ENCODE measurements around the gene DENND1A.
"Not testable (repeated sequence)": the region's sequence is repeated elsewhere in the genome, so short reads cannot be mapped to it uniquely, and the experiment has no call there.

DENND1A gene

GRCh38 chr9:123923377-123923776 lies 6.5 kb downstream of the DENND1A start:
- DNase-seq (ENCODE audit: low read depth, low spot score) = no peak

GRCh38 chr9:123922911-123923310 lies 7.0 kb downstream of the DENND1A start:
- DNase-seq (ENCODE audit: low read depth, low spot score) = no peak

DNA sequence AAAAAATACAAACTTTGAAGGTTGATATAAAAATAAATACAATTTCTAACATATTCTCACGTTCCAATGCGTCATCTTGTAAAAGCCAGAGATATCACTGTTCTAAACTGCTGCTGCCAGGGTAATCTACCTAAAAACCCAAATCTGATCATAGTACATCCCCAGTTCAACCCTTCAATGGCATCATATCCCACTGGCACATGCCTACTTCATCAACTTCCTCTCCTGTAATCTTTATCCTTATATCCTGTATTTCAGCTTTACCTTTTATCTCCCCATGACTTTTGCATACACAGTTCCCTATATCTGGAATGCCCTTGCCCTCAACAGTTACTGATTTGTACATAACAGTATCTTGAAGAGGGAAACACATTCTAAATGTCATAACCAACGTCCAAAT lies 7.5 kb downstream of the DENND1A start:
- DNase-seq (ENCODE audit: low read depth, low spot score) = no peak

- no peak for DNase-seq (ENCODE audit: low read depth, low spot score)
Measured at GRCh38 chr9:123914517-123915196, 15.3 kb downstream of the DENND1A start.

- DNase-seq (ENCODE audit: low read depth, low spot score) = no peak
Measured at GRCh38 chr9:123912167-123912897, 17.6 kb downstream of the DENND1A start.

DNA sequence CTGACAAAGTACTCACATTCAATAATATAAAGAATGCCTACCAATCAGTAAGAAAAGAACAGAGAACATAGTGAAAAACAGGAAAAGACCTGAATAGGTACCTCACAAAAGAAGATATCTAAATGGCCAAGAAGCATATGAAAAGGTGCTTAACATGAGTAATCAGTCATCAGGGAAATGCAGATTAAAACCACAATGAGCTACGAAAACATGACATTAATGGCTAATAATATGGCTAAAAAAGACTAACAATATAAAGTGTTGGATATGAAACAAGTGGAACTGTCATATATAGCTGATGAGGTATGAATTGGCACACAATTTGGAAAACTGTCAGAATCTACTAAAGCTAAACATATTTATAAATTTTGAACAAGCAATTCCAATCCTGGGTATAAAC lies 18.9 kb downstream of the DENND1A start:
- no peak for DNase-seq (ENCODE audit: low read depth, low spot score)

DNA sequence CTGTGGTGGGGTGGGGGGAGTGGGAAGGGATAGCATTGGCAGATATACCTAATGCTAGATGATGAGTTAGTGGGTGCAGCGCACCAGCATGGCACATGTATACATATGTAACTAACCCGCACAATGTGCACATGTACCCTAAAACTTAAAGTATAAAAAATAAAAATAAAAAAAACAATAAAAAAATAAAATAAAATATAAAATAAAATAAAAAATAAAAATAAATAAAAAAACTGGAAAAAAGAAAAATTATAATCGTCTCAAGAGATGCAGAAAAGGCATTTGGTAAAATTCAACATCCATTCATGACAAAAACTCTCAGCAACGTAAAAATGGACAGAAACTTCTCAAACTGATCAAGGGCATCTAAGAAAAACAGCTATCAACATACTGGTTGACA lies 20.7 kb downstream of the DENND1A start:
- not testable (repeated sequence) for DNase-seq (ENCODE audit: low read depth, low spot score)

GRCh38 chr9:123903550-123903949 lies 26.4 kb downstream of the DENND1A start:
- not testable (repeated sequence) for DNase-seq (ENCODE audit: low read depth, low spot score)

- no peak for DNase-seq (ENCODE audit: low read depth, low spot score)
Measured at GRCh38 chr9:123894822-123895221, 35.1 kb downstream of the DENND1A start.

- no peak for DNase-seq (ENCODE audit: low read depth, low spot score)
Measured at GRCh38 chr9:123893831-123894460, 36.0 kb downstream of the DENND1A start.

DNA sequence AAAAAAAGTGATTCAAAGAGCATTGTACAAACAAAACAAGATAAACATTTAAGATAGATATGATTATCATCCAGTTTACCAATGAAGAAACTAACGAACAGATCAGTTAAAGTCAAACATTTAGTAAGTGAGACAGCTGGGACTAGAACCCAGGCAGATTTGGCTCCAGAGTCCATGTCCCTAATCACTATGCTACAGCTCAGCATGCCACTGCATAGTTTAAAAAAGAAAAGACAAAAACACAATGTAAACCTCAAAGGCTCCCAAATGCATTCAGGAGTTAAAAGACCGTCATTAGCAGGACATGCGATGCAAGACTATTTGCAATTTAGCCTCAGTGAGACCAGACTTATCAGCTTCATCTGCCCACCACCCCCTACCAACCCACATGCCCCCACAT lies 36.8 kb downstream of the DENND1A start:
- no peak for DNase-seq (ENCODE audit: low read depth, low spot score)

DNA sequence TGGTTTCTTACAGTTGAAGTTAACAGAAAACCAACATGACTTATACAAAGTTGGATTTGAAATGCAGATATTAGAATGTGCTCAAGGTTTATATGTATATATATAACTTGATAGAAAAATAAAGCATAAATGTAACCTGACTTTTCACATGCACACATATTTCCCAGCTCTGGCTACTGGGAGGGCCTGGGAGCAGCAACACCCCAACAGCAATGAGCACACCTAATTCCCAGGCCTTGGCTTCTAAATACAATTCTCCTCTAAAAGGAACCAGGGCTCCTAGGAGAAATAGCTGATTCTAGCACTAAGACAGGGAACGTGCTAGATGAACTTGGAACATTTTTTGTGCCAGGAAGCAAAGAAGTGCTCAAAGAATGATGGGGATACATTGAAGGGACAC lies 42.1 kb downstream of the DENND1A start:
- no peak for DNase-seq (ENCODE audit: low read depth, low spot score)

DNA sequence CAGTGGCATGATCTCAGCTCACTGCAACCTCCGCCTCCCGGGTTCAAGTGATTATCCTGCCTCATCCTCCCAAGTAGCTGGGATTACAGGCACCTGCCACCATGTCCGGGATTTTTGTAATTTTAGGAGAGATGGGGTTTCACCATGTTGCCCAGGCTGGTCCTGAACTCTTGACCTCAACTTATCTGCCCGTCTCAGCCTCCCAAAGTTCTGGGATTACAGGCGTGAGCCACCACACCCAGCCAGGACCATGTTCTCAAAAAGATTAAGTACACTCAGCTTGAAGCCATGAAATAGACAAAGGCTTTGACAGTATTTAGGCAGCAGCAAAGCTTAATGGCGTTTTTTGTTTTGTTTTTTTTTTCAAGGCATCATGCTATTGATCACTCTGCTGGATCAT lies 44.1 kb downstream of the DENND1A start:
- not testable (repeated sequence) for DNase-seq (ENCODE audit: low read depth, low spot score)

GRCh38 chr9:123883634-123884033 lies 46.3 kb downstream of the DENND1A start:
- DNase-seq (ENCODE audit: low read depth, low spot score) = no peak

- no peak for DNase-seq (ENCODE audit: low read depth, low spot score)
Measured at GRCh38 chr9:123881604-123882003, 48.3 kb downstream of the DENND1A start.

DNA sequence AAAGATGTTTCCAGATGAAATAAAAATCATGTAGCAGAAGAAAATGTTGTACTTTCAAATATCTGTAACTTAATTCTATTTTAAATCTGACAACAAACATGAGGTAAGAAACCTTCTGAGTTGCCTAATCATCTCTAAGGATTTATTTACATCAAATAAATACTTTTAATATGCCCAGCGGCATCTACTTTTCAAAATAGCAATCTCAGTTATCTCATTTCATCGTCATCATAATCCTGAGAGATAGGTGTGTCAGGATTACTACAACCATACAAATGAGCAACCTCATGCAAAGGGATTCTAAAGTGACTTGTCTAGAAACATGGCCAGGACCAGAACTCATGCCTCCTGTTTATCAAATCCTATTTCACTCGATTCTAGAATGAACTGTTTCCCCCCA lies 49.5 kb downstream of the DENND1A start:
- DNase-seq (ENCODE audit: low read depth, low spot score) = no peak

DNA sequence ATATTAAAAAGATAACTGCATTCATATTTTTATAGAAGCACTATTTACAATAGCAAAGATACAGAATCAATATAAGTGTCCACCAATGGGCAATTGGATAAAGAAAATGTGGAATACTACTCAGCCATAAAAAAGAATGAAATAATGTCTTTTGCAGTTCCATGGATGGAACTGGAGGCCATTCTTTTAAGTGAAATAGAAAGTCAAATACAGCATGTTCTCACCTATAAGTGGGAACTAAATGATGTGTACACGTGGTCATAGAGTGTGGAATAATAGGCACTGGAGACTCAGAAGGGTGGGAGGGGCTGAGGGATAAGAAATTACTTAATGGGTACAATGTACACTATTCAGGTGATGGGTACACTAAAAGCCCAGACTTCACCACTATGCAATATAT lies 53.2 kb downstream of the DENND1A start:
- no peak for DNase-seq (ENCODE audit: low read depth, low spot score)

DNA sequence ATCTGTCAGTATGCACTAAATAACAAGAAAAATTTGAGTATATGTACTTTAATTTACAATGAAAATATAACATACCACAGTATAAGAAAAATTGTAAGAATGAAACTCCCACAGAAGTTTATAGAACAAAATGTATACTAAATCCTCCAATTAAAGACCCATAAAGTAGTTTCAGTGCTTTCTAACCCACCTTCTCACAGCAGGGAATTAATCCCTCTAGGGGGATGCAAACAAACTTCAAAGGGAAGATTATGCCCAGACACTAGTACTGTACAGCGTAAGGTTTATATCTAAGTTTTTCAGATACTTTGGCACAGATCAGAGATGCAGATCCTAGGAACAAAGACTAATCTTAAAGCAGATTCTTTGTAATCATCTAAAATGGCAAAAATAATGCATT lies 57.2 kb downstream of the DENND1A start:
- DNase-seq (ENCODE audit: low read depth, low spot score) = no peak

DNA sequence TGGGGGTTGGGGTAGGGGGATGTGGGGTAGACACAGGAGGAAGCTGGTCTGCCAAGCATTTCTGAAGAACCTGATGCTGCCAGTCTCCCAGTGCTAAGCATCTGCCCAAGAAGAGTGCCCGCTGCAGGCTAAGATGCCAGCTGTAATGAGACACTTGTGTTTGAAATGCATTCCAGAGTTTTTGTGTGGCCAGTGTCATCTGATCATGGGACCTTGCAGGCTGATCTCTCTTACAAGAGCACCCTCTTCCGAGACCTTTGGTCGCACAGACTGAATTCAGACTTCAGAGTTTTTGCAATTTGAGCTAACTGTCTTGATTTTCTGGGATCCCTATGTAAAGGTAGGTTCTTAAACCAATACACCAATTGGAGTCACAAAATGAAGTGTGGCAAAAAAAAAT lies 58.1 kb downstream of the DENND1A start:
- DNase-seq (ENCODE audit: low read depth, low spot score) = no peak

DNA sequence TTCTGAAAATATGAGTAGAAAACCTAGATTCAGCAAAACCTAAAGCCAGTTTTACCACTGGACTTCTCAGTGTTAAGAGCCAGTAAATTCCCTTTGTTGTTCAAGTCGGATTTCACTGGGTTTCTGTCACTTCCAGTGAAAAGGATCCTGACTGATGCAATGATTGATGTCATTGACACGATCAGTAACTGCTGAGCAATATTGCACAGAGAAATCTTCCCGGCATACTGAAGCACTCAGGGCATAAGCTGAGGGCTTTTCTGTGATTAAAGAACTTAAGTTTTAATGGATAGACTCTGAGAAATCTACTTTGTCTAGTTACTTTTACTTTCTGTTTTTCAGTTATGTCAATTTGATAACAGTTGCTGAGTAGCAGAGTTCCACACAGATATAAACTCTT lies 61.9 kb downstream of the DENND1A start:
- DNase-seq (ENCODE audit: low read depth, low spot score) = no peak

GRCh38 chr9:123867034-123867433 lies 62.9 kb downstream of the DENND1A start:
- DNase-seq (ENCODE audit: low read depth, low spot score) = no peak

DNA sequence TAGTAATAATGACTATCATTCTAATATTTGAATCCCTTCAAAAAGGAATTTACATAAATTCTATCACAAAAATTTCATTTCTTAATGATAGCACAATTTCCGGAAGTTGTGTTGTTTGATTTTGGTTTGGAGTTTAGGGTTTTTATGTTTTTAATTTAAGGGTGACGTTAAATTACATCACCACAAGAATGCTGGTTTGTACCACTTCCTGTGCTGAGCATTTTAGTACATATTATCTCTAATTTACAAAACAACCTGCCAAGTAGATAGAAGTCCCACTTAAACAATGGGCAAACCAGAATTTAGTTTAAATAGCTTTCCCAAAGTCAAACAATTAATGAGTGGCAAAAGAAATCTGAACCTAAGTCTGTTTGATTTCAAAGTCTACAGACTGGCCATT lies 63.4 kb downstream of the DENND1A start:
- no peak for DNase-seq (ENCODE audit: low read depth, low spot score)
